HepG2 (cell line): ENCODE data around the gene GSK3B. TPM values are rescaled to one million over a fixed set of nuclear protein-coding genes. Genes with fewer than 3 reads are reported as not detected.
A peak's percentile ranks its signal among the peaks of the same experiment; 100 is the strongest.

Experiments
- ATM ChIP-seq: fragments of 450-650 bp; IDR thresholded peaks from 2 replicates; pipeline ENCODE4 v1.7.1; 2017; ENCODE audit warnings: mild to moderate bottlenecking, borderline replicate concordance
- BORCS8-MEF2B ChIP-seq: sonication (generic); formaldehyde crosslinking; IDR thresholded peaks from 2 replicates; pipeline ENCODE4 v1.8.0; 2022; ENCODE audit warnings: mild to moderate bottlenecking, missing genetic modification reagents
- CCAR2 ChIP-seq: fragments of 200-400 bp; formaldehyde crosslinking; optimal IDR thresholded peaks from 2 replicates; pipeline ENCODE3; 2018; ENCODE audit warnings: low read depth, mild to moderate bottlenecking, low read length, moderate library complexity
- GZF1 ChIP-seq: sonication (generic); formaldehyde crosslinking; IDR thresholded peaks from 2 replicates; pipeline ENCODE4 v1.5.1; 2020; ENCODE audit warnings: mild to moderate bottlenecking, missing genetic modification reagents
- MXI1 ChIP-seq: IDR thresholded peaks from 3 replicates; pipeline ENCODE4 v1.6.1; 2012; ENCODE audit warnings: low read depth, low read length, inconsistent platforms, borderline replicate concordance
- PAWR ChIP-seq: sonication (generic); formaldehyde crosslinking; IDR thresholded peaks from 2 replicates; pipeline ENCODE4 v1.4.0; 2020; ENCODE audit warnings: missing genetic modification reagents, mild to moderate bottlenecking, borderline replicate concordance
- PCBP1 ChIP-seq: fragments of 200-400 bp; formaldehyde crosslinking; IDR thresholded peaks from 2 replicates; pipeline ENCODE4 v1.6.1; 2017; ENCODE audit warnings: mild to moderate bottlenecking, low read depth, low read length, borderline replicate concordance
- PHB2 ChIP-seq: fragments of 450-650 bp; IDR thresholded peaks from 2 replicates; pipeline ENCODE4 v1.6.1; 2018; ENCODE audit not compliant: partially characterized antibody
- RARA ChIP-seq: IDR thresholded peaks from 2 replicates; pipeline ENCODE4 v1.6.1; 2016; ENCODE audit warnings: missing genetic modification reagents, missing compliant biosample characterization
- RCOR2 ChIP-seq: IDR thresholded peaks from 2 replicates; pipeline ENCODE4 v1.6.1; 2016; ENCODE audit warnings: missing biosample characterization, missing genetic modification reagents
- REL ChIP-seq: sonication (generic); formaldehyde crosslinking; conservative IDR thresholded peaks from 2 replicates; pipeline ENCODE4 v1.8.0; 2022; ENCODE audit warnings: mild to moderate bottlenecking, missing genetic modification reagents, moderate library complexity
- REXO4 ChIP-seq: sonication (generic); formaldehyde crosslinking; IDR thresholded peaks from 2 replicates; pipeline ENCODE4 v1.8.0; 2022; ENCODE audit warnings: missing genetic modification reagents, mild to moderate bottlenecking, borderline replicate concordance
- RFXAP ChIP-seq: sonication (generic); formaldehyde crosslinking; IDR thresholded peaks from 2 replicates; pipeline ENCODE4 v1.4.0; 2020; ENCODE audit warnings: missing genetic modification reagents, borderline replicate concordance
- SMARCC2 ChIP-seq: fragments of 450-650 bp; IDR thresholded peaks from 2 replicates; pipeline ENCODE4 v1.6.1; 2017; ENCODE audit warnings: antibody characterized with exemption, mild to moderate bottlenecking
- SP5 ChIP-seq: IDR thresholded peaks from 2 replicates; pipeline ENCODE4 v1.6.1; 2016; ENCODE audit warnings: low read depth, borderline replicate concordance
- ZBTB3 ChIP-seq: sonication (generic); formaldehyde crosslinking; IDR thresholded peaks from 2 replicates; pipeline ENCODE4 v1.4.0; 2020; ENCODE audit warnings: low read depth, mild to moderate bottlenecking, moderate library complexity, missing genetic modification reagents, borderline replicate concordance
- ZFP1 ChIP-seq: IDR thresholded peaks from 2 replicates; pipeline ENCODE4 v1.6.1; 2016
- ZNF674 ChIP-seq: sonication (generic); formaldehyde crosslinking; IDR thresholded peaks from 2 replicates; pipeline ENCODE4 v1.5.0; 2020; ENCODE audit warnings: low read depth, mild to moderate bottlenecking, missing genetic modification reagents
- ZNF746 ChIP-seq: sonication (generic); formaldehyde crosslinking; IDR thresholded peaks from 2 replicates; pipeline ENCODE4 v1.8.0; 2022; ENCODE audit warnings: mild to moderate bottlenecking, missing genetic modification reagents
- ZNF781 ChIP-seq: sonication (generic); formaldehyde crosslinking; IDR thresholded peaks from 2 replicates; pipeline ENCODE4 v1.5.1; 2020; ENCODE audit warnings: borderline replicate concordance, mild to moderate bottlenecking, missing genetic modification reagents; ENCODE audit errors: not compliant biosample characterization
- polyA plus RNA-seq, 8 experiments: library from polyadenylated mRNA; depleted of rRNA in 3 of 8; stranded (reverse) in 7 of 8; unstranded in 1 of 8; fragments of >200 nt; fragmentation: Illumina TruSeq in 4 of 8; extraction: Trizol in 4 of 8; gene quantifications; 2 replicates each; pipeline versions ENCODE4 v1.2.1 to v1.2.3, GENCODE V29; 2011 to 2016; ENCODE audit warnings: low read depth in 4 of 8, missing spikeins in 1 of 8, mixed read lengths in 1 of 8; ENCODE audit not compliant: insufficient read depth in 1 of 8
- total RNA-seq, 5 experiments: library from RNA; depleted of rRNA; stranded (reverse); fragments of >200 nt; fragmentation: Illumina TruSeq; extraction: Trizol; gene quantifications; 2 replicates each; pipeline ENCODE4 v1.2.3, GENCODE V29; 2016; ENCODE audit warnings: low read depth in 1 of 5
- TF ChIP-seq, protein P1 (sequence below): sonication (generic); formaldehyde crosslinking; IDR thresholded peaks from 2 replicates; pipeline ENCODE4 v1.4.0; 2020; ENCODE audit warnings: missing genetic modification reagents
- TF ChIP-seq, protein P2 (sequence below): sonication (generic); formaldehyde crosslinking; IDR thresholded peaks from 2 replicates; pipeline ENCODE4 v1.8.0; 2022; ENCODE audit warnings: mild to moderate bottlenecking, missing genetic modification reagents, borderline replicate concordance
- TF ChIP-seq, protein P3 (sequence below): sonication (generic); formaldehyde crosslinking; IDR thresholded peaks from 2 replicates; pipeline ENCODE4 v1.4.0; 2020; ENCODE audit warnings: missing genetic modification reagents
- TF ChIP-seq, protein P4 (sequence below): sonication (generic); formaldehyde crosslinking; IDR thresholded peaks from 2 replicates; pipeline ENCODE4 v1.5.0; 2020; ENCODE audit warnings: missing genetic modification reagents

GSK3B gene
- total and polyA plus RNA-seq, 2 of the 13 experiments (the other 11 are each of a cell fraction or from before 2014, with no cell fraction given): 22.3 to 30.1 TPM

DNA sequence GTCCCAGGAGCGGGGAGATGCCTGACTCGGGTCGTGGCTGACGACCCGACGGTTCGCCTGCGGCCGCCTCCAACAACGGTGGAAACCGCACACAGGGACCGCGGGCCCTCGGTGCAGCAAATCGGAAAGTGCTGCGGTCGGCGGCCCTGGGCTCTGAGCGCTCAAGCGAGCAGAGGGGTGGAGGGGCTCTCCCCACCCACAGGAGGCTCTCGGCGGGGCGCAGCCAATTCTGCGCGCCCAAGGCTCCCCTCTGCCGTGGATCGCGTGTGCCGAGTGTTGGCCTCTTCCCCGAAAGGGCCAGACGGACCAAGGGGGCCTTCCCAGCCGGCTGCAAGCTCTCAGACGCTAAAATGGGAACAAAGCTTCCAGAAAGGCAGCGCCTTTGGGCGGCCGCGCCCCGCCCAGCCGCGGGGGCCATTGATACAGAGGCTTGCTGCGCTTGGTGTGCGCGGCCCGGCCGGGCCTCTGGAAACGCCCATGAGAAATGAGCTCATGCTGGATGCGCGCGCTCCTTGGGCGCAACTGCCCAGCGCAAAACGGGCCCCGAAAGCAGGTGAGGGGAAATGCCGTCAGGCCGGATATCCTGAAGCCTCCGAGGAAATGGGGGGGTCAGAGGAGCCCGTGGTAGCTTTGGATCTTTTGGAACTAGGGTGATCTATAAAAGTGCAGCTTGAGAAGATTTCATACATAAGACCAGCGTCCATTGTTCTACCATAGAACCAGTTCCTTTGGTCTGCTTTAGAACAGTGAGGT lies 1.2 kb upstream of the GSK3B start (continued):
- TF ChIP-seq, protein P1, sequence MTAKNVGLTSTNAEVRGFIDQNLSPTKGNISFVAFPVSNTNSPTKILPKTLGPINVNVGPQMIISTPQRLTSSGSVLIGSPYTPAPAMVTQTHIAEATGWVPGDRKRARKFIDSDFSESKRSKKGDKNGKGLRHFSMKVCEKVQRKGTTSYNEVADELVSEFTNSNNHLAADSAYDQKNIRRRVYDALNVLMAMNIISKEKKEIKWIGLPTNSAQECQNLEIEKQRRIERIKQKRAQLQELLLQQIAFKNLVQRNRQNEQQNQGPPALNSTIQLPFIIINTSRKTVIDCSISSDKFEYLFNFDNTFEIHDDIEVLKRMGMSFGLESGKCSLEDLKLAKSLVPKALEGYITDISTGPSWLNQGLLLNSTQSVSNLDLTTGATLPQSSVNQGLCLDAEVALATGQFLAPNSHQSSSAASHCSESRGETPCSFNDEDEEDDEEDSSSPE (CRISPR knock-in tag): peak; percentile 38; the same call in 1 of the 2 replicates
- peak; percentile 91 for TF ChIP-seq RFXAP (CRISPR knock-in tag)
- TF ChIP-seq REL: peak; percentile 59; the same call in 1 of the 2 replicates
- no peak for TF ChIP-seq REXO4 (CRISPR knock-in tag)
- TF ChIP-seq CCAR2: no peak
- TF ChIP-seq SMARCC2: no peak
- peak; percentile 86 for TF ChIP-seq BORCS8-MEF2B (CRISPR knock-in tag)
- TF ChIP-seq, protein P2, sequence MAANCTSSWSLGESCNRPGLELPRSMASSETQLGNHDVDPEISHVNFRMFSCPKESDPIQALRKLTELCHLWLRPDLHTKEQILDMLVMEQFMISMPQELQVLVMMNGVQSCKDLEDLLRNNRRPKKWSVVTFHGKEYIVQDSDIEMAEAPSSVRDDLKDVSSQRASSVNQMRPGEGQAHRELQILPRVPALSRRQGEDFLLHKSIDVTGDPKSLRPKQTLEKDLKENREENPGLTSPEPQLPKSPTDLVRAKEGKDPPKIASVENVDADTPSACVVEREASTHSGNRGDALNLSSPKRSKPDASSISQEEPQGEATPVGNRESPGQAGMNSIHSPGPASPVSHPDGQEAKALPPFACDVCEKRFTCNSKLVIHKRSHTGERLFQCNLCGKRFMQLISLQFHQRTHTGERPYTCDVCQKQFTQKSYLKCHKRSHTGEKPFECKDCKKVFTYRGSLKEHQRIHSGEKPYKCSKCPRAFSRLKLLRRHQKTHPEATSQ (CRISPR knock-in tag): no peak
- no peak for TF ChIP-seq RCOR2 (CRISPR knock-in tag)
- TF ChIP-seq, protein P3, sequence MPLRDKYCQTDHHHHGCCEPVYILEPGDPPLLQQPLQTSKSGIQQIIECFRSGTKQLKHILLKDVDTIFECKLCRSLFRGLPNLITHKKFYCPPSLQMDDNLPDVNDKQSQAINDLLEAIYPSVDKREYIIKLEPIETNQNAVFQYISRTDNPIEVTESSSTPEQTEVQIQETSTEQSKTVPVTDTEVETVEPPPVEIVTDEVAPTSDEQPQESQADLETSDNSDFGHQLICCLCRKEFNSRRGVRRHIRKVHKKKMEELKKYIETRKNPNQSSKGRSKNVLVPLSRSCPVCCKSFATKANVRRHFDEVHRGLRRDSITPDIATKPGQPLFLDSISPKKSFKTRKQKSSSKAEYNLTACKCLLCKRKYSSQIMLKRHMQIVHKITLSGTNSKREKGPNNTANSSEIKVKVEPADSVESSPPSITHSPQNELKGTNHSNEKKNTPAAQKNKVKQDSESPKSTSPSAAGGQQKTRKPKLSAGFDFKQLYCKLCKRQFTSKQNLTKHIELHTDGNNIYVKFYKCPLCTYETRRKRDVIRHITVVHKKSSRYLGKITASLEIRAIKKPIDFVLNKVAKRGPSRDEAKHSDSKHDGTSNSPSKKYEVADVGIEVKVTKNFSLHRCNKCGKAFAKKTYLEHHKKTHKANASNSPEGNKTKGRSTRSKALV: peak; percentile 93
- TF ChIP-seq RARA (CRISPR knock-in tag): peak; percentile 26
- TF ChIP-seq ZNF674 (CRISPR knock-in tag): 0 out of 2 replicates have a peak, but pooled peaks have one; percentile 23
- peak; percentile 78; the same call in 1 of the 2 replicates for TF ChIP-seq ZNF746 (CRISPR knock-in tag)
- no peak for TF ChIP-seq PCBP1
- TF ChIP-seq ATM: no peak
- TF ChIP-seq GZF1 (CRISPR knock-in tag): 0 out of 2 replicates have a peak, but pooled peaks have one; percentile 46
- TF ChIP-seq PAWR (CRISPR knock-in tag): no peak
- TF ChIP-seq, protein P4, sequence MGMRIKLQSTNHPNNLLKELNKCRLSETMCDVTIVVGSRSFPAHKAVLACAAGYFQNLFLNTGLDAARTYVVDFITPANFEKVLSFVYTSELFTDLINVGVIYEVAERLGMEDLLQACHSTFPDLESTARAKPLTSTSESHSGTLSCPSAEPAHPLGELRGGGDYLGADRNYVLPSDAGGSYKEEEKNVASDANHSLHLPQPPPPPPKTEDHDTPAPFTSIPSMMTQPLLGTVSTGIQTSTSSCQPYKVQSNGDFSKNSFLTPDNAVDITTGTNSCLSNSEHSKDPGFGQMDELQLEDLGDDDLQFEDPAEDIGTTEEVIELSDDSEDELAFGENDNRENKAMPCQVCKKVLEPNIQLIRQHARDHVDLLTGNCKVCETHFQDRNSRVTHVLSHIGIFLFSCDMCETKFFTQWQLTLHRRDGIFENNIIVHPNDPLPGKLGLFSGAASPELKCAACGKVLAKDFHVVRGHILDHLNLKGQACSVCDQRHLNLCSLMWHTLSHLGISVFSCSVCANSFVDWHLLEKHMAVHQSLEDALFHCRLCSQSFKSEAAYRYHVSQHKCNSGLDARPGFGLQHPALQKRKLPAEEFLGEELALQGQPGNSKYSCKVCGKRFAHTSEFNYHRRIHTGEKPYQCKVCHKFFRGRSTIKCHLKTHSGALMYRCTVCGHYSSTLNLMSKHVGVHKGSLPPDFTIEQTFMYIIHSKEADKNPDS: peak; percentile 28; the same call in 1 of the 2 replicates
- TF ChIP-seq SP5: no peak
- TF ChIP-seq ZFP1: 0 out of 2 replicates have a peak, but pooled peaks have one; percentile 13
- peak; percentile 58; the same call in 2 of the 3 replicates for TF ChIP-seq MXI1
- peak; percentile 95 for TF ChIP-seq ZNF781 (CRISPR knock-in tag)
- no peak for TF ChIP-seq PHB2
- no peak for TF ChIP-seq ZBTB3
